SK-N-SH (cell line): ENCODE data around the gene IAH1. TPM values are rescaled to one million over a fixed set of nuclear protein-coding genes. Genes with fewer than 3 reads are reported as not detected.

Source experiments
- CTCF ChIA-PET: fragments of 300-600, 350-600 bp; formaldehyde crosslinking; extraction: SDS; loops from one replicate; lab custom pipeline; 2021; lab: Yijun Ruan, JAX
- POLR2A ChIA-PET: fragments of 350-600 bp; sonication (Branson Sonifier 250); formaldehyde crosslinking; extraction: SDS; loops from one replicate; lab custom pipeline; 2020; ENCODE audit warnings: antibody characterized with exemption, inconsistent platforms; lab: Yijun Ruan, JAX
- DNase-seq: peaks from one replicate; pipeline ENCODE4 v3.0.0; 2012
- H2AFZ ChIP-seq: fragments of 200-600 bp; sonication (generic); 2 replicates; pipeline ENCODE4 v1.8.1; 2016; ENCODE audit warnings: antibody characterized with exemption, mild to moderate bottlenecking, low read depth
- H3F3A ChIP-seq: fragments of 200-600 bp; sonication (generic); replicated peaks from 2 replicates; pipeline ENCODE3; 2016; ENCODE audit warnings: antibody characterized with exemption, mild to moderate bottlenecking; ENCODE audit not compliant: insufficient read depth
- H3K27ac ChIP-seq, 2 experiments: fragments of 200-500 bp in 1 of 2; fragments of 200-600 bp in 1 of 2; sonication (Bioruptor generic) in 1 of 2; sonication (generic), shearing (Covaris generic) in 1 of 2; 2 replicates each; pipeline versions ENCODE4 v1.5.1 to v1.6.1; 2014 to 2016; ENCODE audit warnings: low read depth in 2 of 2, inconsistent platforms in 1 of 2, low read length in 1 of 2, mild to moderate bottlenecking in 1 of 2, mixed read lengths in 1 of 2
- H3K27me3 ChIP-seq: fragments of 200-600 bp; sonication (generic), shearing (Covaris generic); 2 replicates; pipeline ENCODE4 v1.6.1; 2016; ENCODE audit warnings: mixed run types; ENCODE audit not compliant: insufficient read depth
- H3K36me3 ChIP-seq, 2 experiments: fragments of 200-500 bp in 1 of 2; fragments of 200-600 bp in 1 of 2; sonication (Bioruptor generic) in 1 of 2; sonication (generic) in 1 of 2; replicated peaks in 1 of 2; 2 replicates each; pipeline versions ENCODE3 to v1.5.1; 2014 to 2016; ENCODE audit warnings: low read length in 1 of 2, mild to moderate bottlenecking in 1 of 2; ENCODE audit not compliant: insufficient read depth in 2 of 2, control insufficient read depth in 1 of 2
- H3K4me1 ChIP-seq, 2 experiments: fragments of 200-500 bp in 1 of 2; fragments of 200-600 bp in 1 of 2; sonication (Bioruptor generic) in 1 of 2; sonication (generic), shearing (Covaris generic) in 1 of 2; 2 replicates each; pipeline versions ENCODE4 v1.5.1 to v1.6.1; 2014 to 2016; ENCODE audit warnings: low read depth in 1 of 2, low read length in 1 of 2, mixed run types in 1 of 2; ENCODE audit not compliant: insufficient read depth in 2 of 2, control insufficient read depth in 1 of 2
- H3K4me2 ChIP-seq: fragments of 200-600 bp; sonication (generic), shearing (Covaris generic); 2 replicates; pipeline ENCODE4 v1.6.1; 2017; ENCODE audit warnings: mixed run types
- H3K4me3 ChIP-seq, 2 experiments: fragments of 200-500 bp in 1 of 2; fragments of 200-600 bp in 1 of 2; sonication (Bioruptor generic) in 1 of 2; sonication (generic), shearing (Covaris generic) in 1 of 2; 2 replicates each; pipeline versions ENCODE4 v1.5.1 to v1.8.1; 2014 to 2016; ENCODE audit warnings: low read depth in 2 of 2, inconsistent platforms in 1 of 2, low read length in 1 of 2, mild to moderate bottlenecking in 1 of 2, mixed read lengths in 1 of 2, moderate library complexity in 1 of 2
- H3K79me2 ChIP-seq: fragments of 200-600 bp; sonication (generic); 2 replicates; pipeline ENCODE4 v1.8.1; 2017; ENCODE audit warnings: mild to moderate bottlenecking; ENCODE audit not compliant: insufficient read depth
- H3K9ac ChIP-seq: fragments of 200-600 bp; sonication (generic); 2 replicates; pipeline ENCODE4 v1.6.1; 2017; ENCODE audit warnings: mixed run types
- H3K9me2 ChIP-seq: fragments of 200-600 bp; sonication (generic); 2 replicates; pipeline ENCODE4 v1.6.1; 2017; ENCODE audit warnings: mixed run types
- H3K9me3 ChIP-seq: fragments of 200-600 bp; sonication (generic); 2 replicates; pipeline ENCODE4 v1.6.1; 2017; ENCODE audit warnings: mixed run types, mild to moderate bottlenecking, moderate library complexity
- H4K20me1 ChIP-seq: fragments of 200-600 bp; sonication (generic); 2 replicates; pipeline ENCODE4 v1.6.1; 2017; ENCODE audit warnings: mild to moderate bottlenecking, mixed run types; ENCODE audit not compliant: insufficient read depth
- CHD2 ChIP-seq: fragments of 150-350 bp; IDR thresholded peaks from 2 replicates; pipeline ENCODE4 v1.6.1; 2018; ENCODE audit warnings: low read length; ENCODE audit not compliant: partially characterized antibody
- FOSL2 ChIP-seq: IDR thresholded peaks from 2 replicates; pipeline ENCODE4 v1.4.0; 2012; ENCODE audit warnings: low read depth, mild to moderate bottlenecking, moderate library complexity, borderline replicate concordance
- MXI1 ChIP-seq: IDR thresholded peaks from 2 replicates; pipeline ENCODE4 v1.6.1; 2012; ENCODE audit warnings: mild to moderate bottlenecking, low read depth, low read length, improper control_type of control experiment
- PBX3 ChIP-seq: IDR thresholded peaks from 2 replicates; pipeline ENCODE4; 2012
- RFX5 ChIP-seq: IDR thresholded peaks from 2 replicates; pipeline ENCODE4 v1.6.1; 2012; ENCODE audit warnings: mild to moderate bottlenecking, improper control_type of control experiment, low read length
- SIN3A ChIP-seq: IDR thresholded peaks from 2 replicates; pipeline ENCODE4 v1.6.1; 2012; ENCODE audit warnings: low read depth, mild to moderate bottlenecking, low read length, moderate library complexity, borderline replicate concordance
- SMC3 ChIP-seq: IDR thresholded peaks from 2 replicates; pipeline ENCODE4 v1.6.1; 2012; ENCODE audit warnings: low read depth, low read length, improper control_type of control experiment
- ZBTB33 ChIP-seq: IDR thresholded peaks from 2 replicates; pipeline ENCODE4 v1.4.0; 2012; ENCODE audit warnings: low read depth, borderline replicate concordance
- WGBS: methylation state at CpG from one replicate; pipeline ENCODE4 v1.1.6; 2017; ENCODE audit warnings: low lambda C conversion rate; 5-methylcytosine and 5-hydroxymethylcytosine counted together
- polyA plus RNA-seq, 3 experiments: library from polyadenylated mRNA; depleted of rRNA; stranded (reverse); fragments of >200 nt; gene quantifications; 2 replicates each; pipeline ENCODE4 v1.2.3, GENCODE V29; 2012
- TF ChIP-seq, protein P1 (sequence below): fragments of 200-600 bp; sonication (generic); IDR thresholded peaks from 2 replicates; pipeline ENCODE4 v1.6.1; 2017; ENCODE audit warnings: antibody characterized with exemption, mild to moderate bottlenecking, moderate library complexity
- TF ChIP-seq, protein P2 (sequence below): fragments of 150-350 bp; IDR thresholded peaks from 2 replicates; pipeline ENCODE4 v1.6.1; 2017; ENCODE audit warnings: antibody characterized with exemption, low read length, low read depth, borderline replicate concordance

The IAH1 gene
- polyA plus RNA-seq, 1 of the 3 experiments (the other 2 are of a cell fraction) = 115 TPM

DNA sequence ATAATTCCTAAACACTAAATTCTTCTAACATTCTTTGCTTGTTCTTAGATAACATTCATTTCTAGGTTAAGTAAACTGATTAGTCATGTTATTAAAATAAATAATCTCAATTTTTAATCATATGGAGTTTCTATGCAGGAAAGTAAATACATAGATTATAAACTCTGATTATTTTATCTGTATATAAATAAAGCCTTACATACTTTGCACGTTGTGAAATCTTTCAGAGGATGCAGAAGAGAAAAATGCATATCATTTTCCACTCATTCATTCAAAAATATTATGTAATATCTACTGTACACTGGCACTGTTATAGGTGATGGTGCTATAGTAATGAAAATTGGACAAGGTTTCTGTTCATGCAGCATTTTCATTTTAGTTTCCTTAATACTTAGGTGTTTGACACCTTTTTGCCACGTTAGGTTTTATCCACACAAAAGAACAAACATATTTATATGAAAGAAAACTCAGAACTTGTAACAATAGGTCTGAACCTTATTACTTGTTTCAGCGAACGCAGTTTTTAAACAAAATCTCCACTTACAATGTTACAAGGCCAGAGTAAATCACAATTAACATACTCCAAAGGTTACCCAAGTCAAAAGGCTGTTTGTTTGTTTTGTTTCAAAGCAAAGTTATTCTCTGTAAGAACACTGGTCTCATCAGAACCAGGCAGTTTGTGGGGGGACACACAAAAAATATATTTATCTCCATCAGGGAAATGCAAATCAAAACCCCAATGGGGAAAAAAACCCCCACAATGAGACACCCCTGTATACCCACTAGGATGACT is 53.8 kb downstream of the IAH1 start:
- ChIA-PET POLR2A (no interaction called here), CTCF (no interaction called here)
- Histone ChIP-seq H3K4me2 (no peak overlapping the region), H4K20me1 (no peaks in the 10 kb centered on the region), H3K9ac (no peak overlapping the region), H3F3A (peaks cover 5% of the 10 kb centered on the region), H3K9me3 (no peaks in the 10 kb centered on the region), H3K79me2 (peaks cover 29% of the 10 kb centered on the region), H3K36me3 (peaks cover 38 to 84% of the 10 kb centered on the region in 2 experiments), H3K4me1 (no peaks in the 10 kb centered on the region), H3K27me3 (no peaks in the 10 kb centered on the region), H3K9me2 (no peaks in the 10 kb centered on the region), H2AFZ (no peak overlapping the region), H3K27ac (no peak overlapping the region), H3K4me3 (no peak overlapping the region)
- 93% methylated on average over 4 of the region's 4 CpGs for WGBS
- DNase-seq = no peak
- TF ChIP-seq, protein P1, sequence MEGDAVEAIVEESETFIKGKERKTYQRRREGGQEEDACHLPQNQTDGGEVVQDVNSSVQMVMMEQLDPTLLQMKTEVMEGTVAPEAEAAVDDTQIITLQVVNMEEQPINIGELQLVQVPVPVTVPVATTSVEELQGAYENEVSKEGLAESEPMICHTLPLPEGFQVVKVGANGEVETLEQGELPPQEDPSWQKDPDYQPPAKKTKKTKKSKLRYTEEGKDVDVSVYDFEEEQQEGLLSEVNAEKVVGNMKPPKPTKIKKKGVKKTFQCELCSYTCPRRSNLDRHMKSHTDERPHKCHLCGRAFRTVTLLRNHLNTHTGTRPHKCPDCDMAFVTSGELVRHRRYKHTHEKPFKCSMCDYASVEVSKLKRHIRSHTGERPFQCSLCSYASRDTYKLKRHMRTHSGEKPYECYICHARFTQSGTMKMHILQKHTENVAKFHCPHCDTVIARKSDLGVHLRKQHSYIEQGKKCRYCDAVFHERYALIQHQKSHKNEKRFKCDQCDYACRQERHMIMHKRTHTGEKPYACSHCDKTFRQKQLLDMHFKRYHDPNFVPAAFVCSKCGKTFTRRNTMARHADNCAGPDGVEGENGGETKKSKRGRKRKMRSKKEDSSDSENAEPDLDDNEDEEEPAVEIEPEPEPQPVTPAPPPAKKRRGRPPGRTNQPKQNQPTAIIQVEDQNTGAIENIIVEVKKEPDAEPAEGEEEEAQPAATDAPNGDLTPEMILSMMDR = no peak
- TF ChIP-seq RFX5 (no peak), SMC3 (no peak), PBX3 (no peak), ZBTB33 (no peak), FOSL2 (no peak), CHD2 (no peak), MXI1 (no peak), SIN3A (no peak)
- TF ChIP-seq, protein P2, sequence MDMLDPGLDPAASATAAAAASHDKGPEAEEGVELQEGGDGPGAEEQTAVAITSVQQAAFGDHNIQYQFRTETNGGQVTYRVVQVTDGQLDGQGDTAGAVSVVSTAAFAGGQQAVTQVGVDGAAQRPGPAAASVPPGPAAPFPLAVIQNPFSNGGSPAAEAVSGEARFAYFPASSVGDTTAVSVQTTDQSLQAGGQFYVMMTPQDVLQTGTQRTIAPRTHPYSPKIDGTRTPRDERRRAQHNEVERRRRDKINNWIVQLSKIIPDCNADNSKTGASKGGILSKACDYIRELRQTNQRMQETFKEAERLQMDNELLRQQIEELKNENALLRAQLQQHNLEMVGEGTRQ = no peak
